Activated T-helper 1 cell treated with Interleukin-2 at 50 U/mL for 16 hours (primary cell): Measurements from ENCODE around the gene NDFIP1.

Experiments
- DNase-seq: peaks from one replicate; pipeline ENCODE4 v3.0.0-alpha.2; 2020; ENCODE audit warnings: low read depth

NDFIP1 gene

GRCh38 chr5:142091922-142092321 lies 16.7 kb upstream of the NDFIP1 start:
- no peak for DNase-seq

- DNase-seq, result no peak
Measured at GRCh38 chr5:142095035-142095434, 13.5 kb upstream of the NDFIP1 start.

- DNase-seq, result peak; percentile 63
Measured at GRCh38 chr5:142095651-142096330, 12.8 kb upstream of the NDFIP1 start.

GRCh38 chr5:142096382-142096781 lies 12.2 kb upstream of the NDFIP1 start:
- no peak for DNase-seq

GRCh38 chr5:142097681-142098080 lies 10.9 kb upstream of the NDFIP1 start:
- no peak for DNase-seq

- no peak for DNase-seq
Measured at GRCh38 chr5:142098275-142098674, 10.3 kb upstream of the NDFIP1 start.

- no peak for DNase-seq
Measured at GRCh38 chr5:142098931-142099330, 9.6 kb upstream of the NDFIP1 start.

- no peak for DNase-seq
Measured at GRCh38 chr5:142100307-142100706, 8.3 kb upstream of the NDFIP1 start.

- DNase-seq, result no peak
Measured at GRCh38 chr5:142102980-142103740, 5.4 kb upstream of the NDFIP1 start.

- DNase-seq, result no peak
Measured at GRCh38 chr5:142104491-142104890, 4.1 kb upstream of the NDFIP1 start.

- no peak for DNase-seq
Measured at GRCh38 chr5:142106061-142106460, 2.5 kb upstream of the NDFIP1 start.

GRCh38 chr5:142107036-142107735 lies 1.4 kb upstream of the NDFIP1 start:
- DNase-seq, result no peak

- DNase-seq, result no peak
Measured at GRCh38 chr5:142107736-142108431, 695 bp upstream of the NDFIP1 start.

GRCh38 chr5:142109331-142110045 lies 909 bp downstream of the NDFIP1 start:
- DNase-seq, result no peak

GRCh38 chr5:142110046-142110531 lies 1.5 kb downstream of the NDFIP1 start:
- no peak for DNase-seq

GRCh38 chr5:142110988-142111687 lies 2.6 kb downstream of the NDFIP1 start:
- no peak for DNase-seq

- no peak for DNase-seq
Measured at GRCh38 chr5:142114687-142115086, 6.1 kb downstream of the NDFIP1 start.

- DNase-seq, result no peak
Measured at GRCh38 chr5:142115937-142116614, 7.5 kb downstream of the NDFIP1 start.

- no peak for DNase-seq
Measured at GRCh38 chr5:142117579-142118151, 9.1 kb downstream of the NDFIP1 start.

GRCh38 chr5:142118155-142118686 lies 9.6 kb downstream of the NDFIP1 start:
- no peak for DNase-seq
